ENCODE measurements around the gene LRRC26. TPM values are rescaled to one million over a fixed set of nuclear protein-coding genes. Genes with fewer than 3 reads are reported as not detected.

The LRRC26 gene
- total and polyA plus RNA-seq, 2 of the 13 experiments (the other 11 are each of a cell fraction or from before 2014, with no cell fraction given), result not detected

GRCh38 chr9:137175345-137175961, 5.6 kb upstream of the LRRC26 start:
- Histone ChIP-seq H3K4me3 (replicated peaks in 1 of 3; ENCODE audit: insufficient read depth in 1 of 3, low read depth in 2 of 3, low read length in 3 of 3) (no peak overlapping the region), H2AFZ (ENCODE audit: low read length) (no peak overlapping the region), H3K27ac (ENCODE audit: extremely low read length, insufficient read depth, low read length) (no peak overlapping the region), H4K20me1 (ENCODE audit: insufficient read depth, low read length) (no peaks in the 10 kb centered on the region), H3K4me1 (ENCODE audit: insufficient read depth, low read length) (0 out of 2 replicates have a peak, but pooled peaks cover under 1% of the 10 kb centered on the region), H3K4me2 (ENCODE audit: low read depth, low read length) (no peak overlapping the region), H3K9ac (ENCODE audit: insufficient read depth, low read depth, low read length) (no peak overlapping the region), H3K27me3 (ENCODE audit: control insufficient read depth in 1 of 2, insufficient read depth in 2 of 2, low read length in 2 of 2) (peaks cover 0 to 18% of the 10 kb centered on the region in 2 experiments; a peak in 3 of 5 replicates), H3K36me3 (replicated peaks in 1 of 2; ENCODE audit: control insufficient read depth in 1 of 2, insufficient read depth in 2 of 2, low read length in 2 of 2) (peaks cover 3 to 6% of the 10 kb centered on the region in 2 experiments; a peak in 2 of 5 replicates), H3K79me2 (ENCODE audit: insufficient read depth, low read length) (no peaks in the 10 kb centered on the region), H3K9me3 (ENCODE audit: low read length) (no peaks in the 10 kb centered on the region)
- ChIA-PET CTCF (ENCODE audit: low intra/inter-chr PET ratio, low total read pairs) (no interaction called here), POLR2A (interaction anchor here (1.4 to 1.6 kb wide), 3 partner anchors 25 to 102 kb away, joined by 3 to 6 read pairs (median 3); partner anchors contain the start of genes TOR4A and TPRN)
- ATAC-seq (no peak), DNase-seq (ENCODE audit: low spot score) (no peak), FAIRE-seq (no peak)
- 92% methylated on average over 19 of the region's 33 CpGs for WGBS (ENCODE audit: low lambda C conversion rate)
- intact Hi-C loops (cut with micrococcal nuclease; ENCODE audit: unreplicated experiment), result loop anchor here (10.0 kb wide), 1 partner anchor 61 kb away; the partner anchor contains the start of gene DPP7
- in situ Hi-C loops (cut with HindIII; ENCODE audit: extremely low pct_ligation_motif_present, low pct_unique_long_range_greater_than_20kb), result no loop called here
- BruUV-seq (replicated peaks), result no TSS peak
- no peak for TF ChIP-seq REXO4 (CRISPR knock-in tag; IDR thresholded peaks at IDR 0.05; ENCODE audit: borderline replicate concordance)
- no peak for TF ChIP-seq GLMP (CRISPR knock-in tag; IDR thresholded peaks at IDR 0.05; ENCODE audit: borderline replicate concordance)
- TF ChIP-seq U2AF2 (IDR thresholded peaks at IDR 0.05; ENCODE audit: low read depth, low read length), result no peak
- no peak for TF ChIP-seq SPEN (CRISPR knock-in tag; IDR thresholded peaks at IDR 0.05; ENCODE audit: low read depth)
- TF ChIP-seq ATF2 (CRISPR knock-in tag; IDR thresholded peaks at IDR 0.05), result no peak
- no peak for TF ChIP-seq ZNF335 (CRISPR knock-in tag; IDR thresholded peaks at IDR 0.05)
- TF ChIP-seq FOXP4 (CRISPR knock-in tag; IDR thresholded peaks at IDR 0.05), result no peak
- no peak for TF ChIP-seq SMARCE1 (IDR thresholded peaks at IDR 0.05; ENCODE audit: borderline replicate concordance)
- TF ChIP-seq AGO1 (IDR thresholded peaks at IDR 0.05; ENCODE audit: low read depth, low read length, poor library complexity, severe bottlenecking), result peak; percentile 18
- no peak for TF ChIP-seq MAFG (CRISPR knock-in tag; IDR thresholded peaks at IDR 0.05)
- no peak for TF ChIP-seq RBFOX2 (IDR thresholded peaks at IDR 0.05; ENCODE audit: low read depth, low read length)
- no peak for TF ChIP-seq ZNF547 (CRISPR knock-in tag; IDR thresholded peaks at IDR 0.05)
- no peak for TF ChIP-seq ZBTB33 (CRISPR knock-in tag; IDR thresholded peaks at IDR 0.05)
- no peak for TF ChIP-seq MEF2D (CRISPR knock-in tag; IDR thresholded peaks at IDR 0.05)
- no peak for TF ChIP-seq ZNF329 (CRISPR knock-in tag; IDR thresholded peaks at IDR 0.05; ENCODE audit: low read depth)
- TF ChIP-seq MED8 (CRISPR knock-in tag; IDR thresholded peaks at IDR 0.05; ENCODE audit: insufficient replicate concordance), result no peak
- TF ChIP-seq DNMT3B (CRISPR knock-in tag; conservative IDR thresholded peaks at IDR 0.05), result no peak
- peak; percentile 95 for TF ChIP-seq AGO2 (optimal IDR thresholded peaks at IDR 0.05; ENCODE audit: low read depth, low read length)
- TF ChIP-seq ZNF605 (CRISPR knock-in tag; IDR thresholded peaks at IDR 0.05), result no peak

All from HepG2 (cell line).